ENCODE results near the gene AFDN. TPM values are rescaled to one million over a fixed set of nuclear protein-coding genes. Genes with fewer than 3 reads are reported as not detected.

The AFDN gene, protein sequence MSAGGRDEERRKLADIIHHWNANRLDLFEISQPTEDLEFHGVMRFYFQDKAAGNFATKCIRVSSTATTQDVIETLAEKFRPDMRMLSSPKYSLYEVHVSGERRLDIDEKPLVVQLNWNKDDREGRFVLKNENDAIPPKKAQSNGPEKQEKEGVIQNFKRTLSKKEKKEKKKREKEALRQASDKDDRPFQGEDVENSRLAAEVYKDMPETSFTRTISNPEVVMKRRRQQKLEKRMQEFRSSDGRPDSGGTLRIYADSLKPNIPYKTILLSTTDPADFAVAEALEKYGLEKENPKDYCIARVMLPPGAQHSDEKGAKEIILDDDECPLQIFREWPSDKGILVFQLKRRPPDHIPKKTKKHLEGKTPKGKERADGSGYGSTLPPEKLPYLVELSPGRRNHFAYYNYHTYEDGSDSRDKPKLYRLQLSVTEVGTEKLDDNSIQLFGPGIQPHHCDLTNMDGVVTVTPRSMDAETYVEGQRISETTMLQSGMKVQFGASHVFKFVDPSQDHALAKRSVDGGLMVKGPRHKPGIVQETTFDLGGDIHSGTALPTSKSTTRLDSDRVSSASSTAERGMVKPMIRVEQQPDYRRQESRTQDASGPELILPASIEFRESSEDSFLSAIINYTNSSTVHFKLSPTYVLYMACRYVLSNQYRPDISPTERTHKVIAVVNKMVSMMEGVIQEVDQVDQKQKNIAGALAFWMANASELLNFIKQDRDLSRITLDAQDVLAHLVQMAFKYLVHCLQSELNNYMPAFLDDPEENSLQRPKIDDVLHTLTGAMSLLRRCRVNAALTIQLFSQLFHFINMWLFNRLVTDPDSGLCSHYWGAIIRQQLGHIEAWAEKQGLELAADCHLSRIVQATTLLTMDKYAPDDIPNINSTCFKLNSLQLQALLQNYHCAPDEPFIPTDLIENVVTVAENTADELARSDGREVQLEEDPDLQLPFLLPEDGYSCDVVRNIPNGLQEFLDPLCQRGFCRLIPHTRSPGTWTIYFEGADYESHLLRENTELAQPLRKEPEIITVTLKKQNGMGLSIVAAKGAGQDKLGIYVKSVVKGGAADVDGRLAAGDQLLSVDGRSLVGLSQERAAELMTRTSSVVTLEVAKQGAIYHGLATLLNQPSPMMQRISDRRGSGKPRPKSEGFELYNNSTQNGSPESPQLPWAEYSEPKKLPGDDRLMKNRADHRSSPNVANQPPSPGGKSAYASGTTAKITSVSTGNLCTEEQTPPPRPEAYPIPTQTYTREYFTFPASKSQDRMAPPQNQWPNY (N-terminal part only)
- 10 to 100 TPM; 66.9 to 88.0 (median 75.3) TPM for total RNA-seq

GRCh38 chr6:167826896-167827582, at the start of gene AFDN:
Gene AFDN, plus strand, starts transcription at chr6:167826911. Its CDS starts 222 bp downstream, at chr6:167827133.
- H3K27ac ChIP-seq (replicated peaks in 1 of 4) = peak within 1 kb of the TSS; percentile 77 to 85 (median 80)

GRCh38 chr6:167778497-167779128, 48.1 kb upstream of the AFDN start:
- TF ChIP-seq EP300 (IDR thresholded peaks at IDR 0.05) (no peak), POLR2AphosphoS5 (IDR thresholded peaks at IDR 0.05) (no peak), CTCF (IDR thresholded peaks at IDR 0.05) (no peak), POLR2A (IDR thresholded peaks at IDR 0.05; ENCODE audit: low read depth) (no peak)
- Histone ChIP-seq H3K4me1 (no peaks in the 10 kb centered on the region), H3K27me3 (peaks cover 0 to 3% (median 0%) of the 10 kb centered on the region in 4 donors), H3K36me3 (no peaks in the 10 kb centered on the region), H3K4me3 (no peak overlapping the region), H3K27ac (replicated peaks in 1 of 4) (no peak overlapping the region), H3K9me3 (no peaks in the 10 kb centered on the region)
- DNase-seq (ENCODE audit: extremely low spot score) = no peak
- 85% methylated on average over 18 of the region's 21 CpGs for WGBS
- intact Hi-C loops (cut with DNase I) = no loop called here

More at GRCh38 chr6:167826896-167827582, at the start of gene AFDN:
- H3K36me3 ChIP-seq = no peaks in the 10 kb centered on the region
- peak within 1 kb of the TSS; percentile 66 to 91 (median 73) for H3K4me3 ChIP-seq
- WGBS = 0% methylated on average over 2 of the region's 108 CpGs
- intact Hi-C loops (cut with DNase I) = loop anchor here (5.0 kb wide), 1 partner anchor 35 kb away; no protein-coding TSS in a partner anchor
- H3K4me1 ChIP-seq = peaks cover 16 to 44% (median 33%) of the 10 kb centered on the region in 4 donors
- DNase-seq (ENCODE audit: extremely low spot score) = no peak
- no peaks in the 10 kb centered on the region for H3K27me3 ChIP-seq
- TF ChIP-seq EP300 (IDR thresholded peaks at IDR 0.05) (no peak), POLR2A (IDR thresholded peaks at IDR 0.05; ENCODE audit: low read depth) (no peak), POLR2AphosphoS5 (IDR thresholded peaks at IDR 0.05) (no peak), CTCF (IDR thresholded peaks at IDR 0.05) (no peak)
- H3K9me3 ChIP-seq = no peaks in the 10 kb centered on the region

- H3K9me3 ChIP-seq = no peaks in the 10 kb centered on the region
- intact Hi-C loops (cut with DNase I) = no loop called here
- no peaks in the 10 kb centered on the region for H3K4me1 ChIP-seq
- 86% methylated on average over 20 of the region's 20 CpGs for WGBS
- no peak overlapping the region for H3K4me3 ChIP-seq
- no peak overlapping the region for H3K27ac ChIP-seq (replicated peaks in 1 of 4)
- DNase-seq (ENCODE audit: extremely low spot score) = no peak
- no peaks in the 10 kb centered on the region for H3K36me3 ChIP-seq
- TF ChIP-seq EP300 (IDR thresholded peaks at IDR 0.05) = no peak
- no peak for TF ChIP-seq POLR2A (IDR thresholded peaks at IDR 0.05; ENCODE audit: low read depth)
- no peak for TF ChIP-seq POLR2AphosphoS5 (IDR thresholded peaks at IDR 0.05)
- TF ChIP-seq CTCF (IDR thresholded peaks at IDR 0.05) = no peak
- no peaks in the 10 kb centered on the region for H3K27me3 ChIP-seq
Measured at GRCh38 chr6:167779129-167779992, 47.4 kb upstream of the AFDN start.
